AG09309 (cell line): ENCODE results near the gene ERFL.

Experiments used
- DNase-seq: peaks from one replicate; pipeline ENCODE4 v3.0.0-alpha.2; 2010; ENCODE audit warnings: low read depth
- H3K4me3 ChIP-seq: 2 replicates; pipeline ENCODE4 v1.5.1; 2011; ENCODE audit warnings: mild to moderate bottlenecking, low read depth, low read length, moderate library complexity; ENCODE audit not compliant: control insufficient read depth
- TF ChIP-seq, protein P1 (sequence below): IDR thresholded peaks from 2 replicates; pipeline ENCODE4 v1.5.1; 2011; ENCODE audit warnings: mild to moderate bottlenecking, low read depth, low read length, inconsistent platforms; ENCODE audit not compliant: insufficient read depth, control insufficient read depth; ENCODE audit errors: missing control alignments

The ERFL gene

GRCh38 chr19:41897181-41897580 is 31.1 kb downstream of the ERFL start:
- DNase-seq: no peak
- H3K4me3 ChIP-seq: no peak overlapping the region
- TF ChIP-seq, protein P1, sequence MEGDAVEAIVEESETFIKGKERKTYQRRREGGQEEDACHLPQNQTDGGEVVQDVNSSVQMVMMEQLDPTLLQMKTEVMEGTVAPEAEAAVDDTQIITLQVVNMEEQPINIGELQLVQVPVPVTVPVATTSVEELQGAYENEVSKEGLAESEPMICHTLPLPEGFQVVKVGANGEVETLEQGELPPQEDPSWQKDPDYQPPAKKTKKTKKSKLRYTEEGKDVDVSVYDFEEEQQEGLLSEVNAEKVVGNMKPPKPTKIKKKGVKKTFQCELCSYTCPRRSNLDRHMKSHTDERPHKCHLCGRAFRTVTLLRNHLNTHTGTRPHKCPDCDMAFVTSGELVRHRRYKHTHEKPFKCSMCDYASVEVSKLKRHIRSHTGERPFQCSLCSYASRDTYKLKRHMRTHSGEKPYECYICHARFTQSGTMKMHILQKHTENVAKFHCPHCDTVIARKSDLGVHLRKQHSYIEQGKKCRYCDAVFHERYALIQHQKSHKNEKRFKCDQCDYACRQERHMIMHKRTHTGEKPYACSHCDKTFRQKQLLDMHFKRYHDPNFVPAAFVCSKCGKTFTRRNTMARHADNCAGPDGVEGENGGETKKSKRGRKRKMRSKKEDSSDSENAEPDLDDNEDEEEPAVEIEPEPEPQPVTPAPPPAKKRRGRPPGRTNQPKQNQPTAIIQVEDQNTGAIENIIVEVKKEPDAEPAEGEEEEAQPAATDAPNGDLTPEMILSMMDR: no peak

- no peak for DNase-seq
- TF ChIP-seq, protein P1: no peak
- no peak overlapping the region for H3K4me3 ChIP-seq
These were observed 31.7 kb downstream of the ERFL start for GRCh38 chr19:41896581-41896942.

- DNase-seq: no peak
- no peak overlapping the region for H3K4me3 ChIP-seq
- TF ChIP-seq, protein P1: peak; percentile 19
These were observed 32.3 kb downstream of the ERFL start for GRCh38 chr19:41895745-41896580.

- TF ChIP-seq, protein P1: no peak
- H3K4me3 ChIP-seq: no peak overlapping the region
- no peak for DNase-seq
These were observed 33.9 kb downstream of the ERFL start for GRCh38 chr19:41894350-41894749.

DNA sequence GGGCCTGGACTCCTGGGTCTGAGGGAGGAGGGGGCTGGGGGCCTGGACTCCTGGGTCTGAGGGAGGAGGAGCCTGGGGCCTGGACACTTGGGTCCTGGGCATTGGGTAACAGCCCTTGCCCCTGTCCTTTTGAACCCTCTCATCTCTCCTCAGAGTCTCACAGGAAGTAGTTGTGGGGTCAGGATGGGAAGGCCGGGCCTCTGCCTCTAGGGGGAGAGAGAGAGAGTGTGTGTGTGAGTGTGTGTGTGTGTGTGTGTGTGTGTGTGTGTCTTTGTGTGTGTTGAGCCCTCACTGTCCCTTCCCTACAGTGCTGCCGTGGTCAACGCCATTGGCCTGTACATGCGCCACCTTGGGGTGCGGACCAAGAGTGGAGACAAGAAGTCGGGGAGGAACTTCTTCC is 34.4 kb downstream of the ERFL start:
- no peak overlapping the region for H3K4me3 ChIP-seq
- DNase-seq: no peak
- TF ChIP-seq, protein P1: peak; percentile 8

DNA sequence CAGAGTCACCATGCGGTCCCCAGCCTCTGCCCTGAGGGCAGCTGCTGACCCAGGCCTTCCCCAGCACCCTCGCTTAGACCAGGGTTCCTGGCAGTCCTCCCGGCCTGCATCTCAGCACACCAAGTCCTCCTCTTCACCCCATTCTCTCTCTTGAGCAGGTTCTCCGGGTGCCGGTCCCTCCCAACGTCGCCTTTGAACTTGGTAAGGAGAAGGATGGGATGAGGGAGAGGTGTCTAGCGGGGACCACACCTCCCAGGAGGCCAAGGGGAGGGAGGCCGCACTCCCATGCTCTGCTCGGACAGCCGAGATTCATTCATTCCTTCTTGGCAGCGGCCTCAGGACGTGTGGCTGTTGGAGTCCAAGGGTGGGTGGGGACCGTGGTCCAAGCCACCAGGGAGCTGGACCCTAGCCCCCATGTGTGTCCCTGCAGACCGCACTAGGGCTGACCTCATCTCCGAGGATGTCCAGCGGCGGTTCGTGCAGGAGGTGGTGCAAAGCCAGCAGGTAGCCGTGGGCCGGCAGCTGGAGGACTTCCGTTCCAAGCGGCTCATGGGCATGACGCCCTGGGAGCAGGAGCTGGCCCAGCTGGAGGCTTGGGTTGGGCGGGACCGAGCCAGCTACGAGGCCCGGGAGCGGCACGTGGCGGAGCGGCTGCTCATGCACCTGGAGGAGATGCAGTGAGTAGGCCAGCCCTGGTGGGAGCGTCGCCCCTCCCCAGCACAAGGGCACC is 35.9 kb downstream of the ERFL start:
- H3K4me3 ChIP-seq: no peak overlapping the region
- TF ChIP-seq, protein P1: no peak
- no peak for DNase-seq

GRCh38 chr19:41890936-41891335 is 37.3 kb downstream of the ERFL start:
- no peak for DNase-seq
- TF ChIP-seq, protein P1: no peak
- no peak overlapping the region for H3K4me3 ChIP-seq
